A549 treated with CORT108297 at 1 μM for 4 hours (cell line): ENCODE measurements around the gene NME9. TPM values are rescaled to one million over a fixed set of nuclear protein-coding genes. Genes with fewer than 3 reads are reported as not detected.

Experiments used
- total RNA-seq: library from RNA; stranded (reverse); fragments of 200-300 nt; extraction: Qiagen RNA extraction; gene quantifications from 5 replicates; pipeline ENCODE4 v1.2.3, GENCODE V29; 2022

The NME9 gene
- total RNA-seq = 0.42 TPM in 1 of 5 replicates, not detected in the others

GRCh38 chr3:138329127-138329983 lies at the start of gene NME9:
TSS of gene NME9 (minus strand) at chr3:138329851. CDS start at chr3:138329335, 516 bp downstream.

GRCh38 chr3:138347960-138348753 lies 18.5 kb upstream of the NME9 start, which contains the start of gene MRAS:
TSS of gene MRAS (plus strand) at chr3:138348579. CDS start at chr3:138372884, 24,305 bp downstream.

Other genes starting within 250 kb of the NME9 start
- 5.6 to 8.2 TPM (median 7.9 TPM) in 5 replicates for gene DZIP1L, start 214.2 kb downstream of the NME9 start, total RNA-seq
- not detected in 5 replicates for gene A4GNT, start 197.5 kb downstream of the NME9 start, total RNA-seq
- 11.1 to 14.7 TPM (median 11.7 TPM) in 5 replicates for gene DBR1, start 154.9 kb downstream of the NME9 start, total RNA-seq
- gene ARMC8, start 142.6 kb downstream of the NME9 start, total RNA-seq = 22.2 to 29.6 TPM (median 28.5 TPM) in 5 replicates
- 8.1 to 11.7 TPM (median 10.5 TPM) in 5 replicates for gene MRAS, start 18.7 kb upstream of the NME9 start, total RNA-seq
- gene ESYT3, start 104.8 kb upstream of the NME9 start, total RNA-seq = 0.63 to 1.2 TPM (median 0.85 TPM) in 5 replicates